GM18909 (cell line): ENCODE measurements around the gene TMEM150B.

Experiments
- ATAC-seq: cut with Tn5 transposase; IDR thresholded peaks from one replicate; pipeline ENCODE4 v1.9.1; 2021; ENCODE audit warnings: mild to moderate bottlenecking; ENCODE audit not compliant: unreplicated experiment, poor library complexity

TMEM150B gene

GRCh38 chr19:55355213-55355821, 30.2 kb upstream of the TMEM150B start:
- ATAC-seq: no peak

- ATAC-seq: no peak
Observed at GRCh38 chr19:55354698-55355212, 29.6 kb upstream of the TMEM150B start, which contains the start of gene COX6B2. Gene COX6B2 (minus strand): TSS chr19:55354719. CDS start chr19:55354521, 198 bp downstream.

GRCh38 chr19:55353803-55354697, 28.9 kb upstream of the TMEM150B start:
- ATAC-seq: no peak

- no peak for ATAC-seq
Observed at GRCh38 chr19:55353356-55353802, 28.2 kb upstream of the TMEM150B start.

- ATAC-seq: no peak
Observed at GRCh38 chr19:55352549-55353145, 27.5 kb upstream of the TMEM150B start.

- ATAC-seq: no peak
Observed at GRCh38 chr19:55352040-55352439, 26.9 kb upstream of the TMEM150B start.

GRCh38 chr19:55350620-55351315, 25.6 kb upstream of the TMEM150B start:
- no peak for ATAC-seq

- ATAC-seq: no peak
Observed at GRCh38 chr19:55348317-55349034, 23.3 kb upstream of the TMEM150B start.

- ATAC-seq: no peak
Observed at GRCh38 chr19:55347442-55348009, 22.4 kb upstream of the TMEM150B start.

- ATAC-seq: no peak
Observed at GRCh38 chr19:55346725-55347441, 21.7 kb upstream of the TMEM150B start.

- ATAC-seq: no peak
Observed at GRCh38 chr19:55345818-55346724, 20.9 kb upstream of the TMEM150B start.

GRCh38 chr19:55345101-55345817, 20.1 kb upstream of the TMEM150B start:
- ATAC-seq: no peak

- ATAC-seq: no peak
Observed at GRCh38 chr19:55344444-55344843, 19.3 kb upstream of the TMEM150B start.

GRCh38 chr19:55341595-55342531, 16.7 kb upstream of the TMEM150B start:
- ATAC-seq: no peak

- no peak for ATAC-seq
Observed at GRCh38 chr19:55341171-55341588, 16.0 kb upstream of the TMEM150B start.

GRCh38 chr19:55340784-55341147, 15.6 kb upstream of the TMEM150B start:
- ATAC-seq: no peak
